HepG2 (cell line): ENCODE measurements around the gene IPPK. TPM values are rescaled to one million over a fixed set of nuclear protein-coding genes. Genes with fewer than 3 reads are reported as not detected.

Source experiments
- GATA4 ChIP-seq: sonication (generic); IDR thresholded peaks from 2 replicates; pipeline ENCODE4 v1.6.1; 2016; ENCODE audit warnings: antibody characterized with exemption, low read depth, borderline replicate concordance
- GATAD2A ChIP-seq: IDR thresholded peaks from 2 replicates; pipeline ENCODE4 v1.6.1; 2016
- HINFP ChIP-seq: sonication (generic); formaldehyde crosslinking; IDR thresholded peaks from 2 replicates; pipeline ENCODE4 v1.4.0; 2020; ENCODE audit warnings: low read depth, mild to moderate bottlenecking, missing genetic modification reagents
- KLF13 ChIP-seq: sonication (generic); formaldehyde crosslinking; IDR thresholded peaks from 2 replicates; pipeline ENCODE4 v1.4.0; 2020; ENCODE audit warnings: mild to moderate bottlenecking, missing genetic modification reagents
- TCF7 ChIP-seq: sonication (generic); IDR thresholded peaks from 2 replicates; pipeline ENCODE4 v1.6.1; 2016; ENCODE audit warnings: antibody characterized with exemption, low read depth
- ZBTB4 ChIP-seq: sonication (generic); formaldehyde crosslinking; IDR thresholded peaks from 2 replicates; pipeline ENCODE4 v1.4.0; 2020; ENCODE audit warnings: missing genetic modification reagents, mild to moderate bottlenecking, borderline replicate concordance
- ZMYM3 ChIP-seq: sonication (generic); formaldehyde crosslinking; IDR thresholded peaks from 2 replicates; pipeline ENCODE4 v1.5.1; 2020; ENCODE audit warnings: mild to moderate bottlenecking, missing genetic modification reagents
- ZNF143 ChIP-seq: sonication (generic); formaldehyde crosslinking; IDR thresholded peaks from 2 replicates; pipeline ENCODE4 v1.4.0; 2020; ENCODE audit warnings: missing genetic modification reagents
- ZNF264 ChIP-seq: sonication (generic); formaldehyde crosslinking; IDR thresholded peaks from 2 replicates; pipeline ENCODE4 v1.4.0; 2020; ENCODE audit warnings: missing genetic modification reagents
- polyA plus RNA-seq, 8 experiments: library from polyadenylated mRNA; depleted of rRNA in 3 of 8; stranded (reverse) in 7 of 8; unstranded in 1 of 8; fragments of >200 nt; fragmentation: Illumina TruSeq in 4 of 8; extraction: Trizol in 4 of 8; gene quantifications; 2 replicates each; pipeline versions ENCODE4 v1.2.1 to v1.2.3, GENCODE V29; 2011 to 2016; ENCODE audit warnings: low read depth in 4 of 8, missing spikeins in 1 of 8, mixed read lengths in 1 of 8; ENCODE audit not compliant: insufficient read depth in 1 of 8
- total RNA-seq, 5 experiments: library from RNA; depleted of rRNA; stranded (reverse); fragments of >200 nt; fragmentation: Illumina TruSeq; extraction: Trizol; gene quantifications; 2 replicates each; pipeline ENCODE4 v1.2.3, GENCODE V29; 2016; ENCODE audit warnings: low read depth in 1 of 5
- TF ChIP-seq, protein P1 (sequence below): sonication (generic); formaldehyde crosslinking; IDR thresholded peaks from 2 replicates; pipeline ENCODE4 v1.5.1; 2020; ENCODE audit warnings: mild to moderate bottlenecking, missing genetic modification reagents, borderline replicate concordance
- TF ChIP-seq, protein P2 (sequence below): sonication (generic); formaldehyde crosslinking; IDR thresholded peaks from 2 replicates; pipeline ENCODE4 v1.4.0; 2020; ENCODE audit warnings: missing genetic modification reagents, borderline replicate concordance
- TF ChIP-seq, protein P3 (sequence below), 2 experiments: sonication (generic) in 1 of 2; formaldehyde crosslinking in 1 of 2; IDR thresholded peaks; 2 replicates each; pipeline versions ENCODE4 v1.4.0 to v1.6.1; 2018 to 2020; ENCODE audit warnings: missing genetic modification reagents in 2 of 2, borderline replicate concordance in 1 of 2, low read depth in 1 of 2, mild to moderate bottlenecking in 1 of 2, missing biosample characterization in 1 of 2

IPPK gene
- total and polyA plus RNA-seq, 2 of the 13 experiments (the other 11 are each of a cell fraction or from before 2014, with no cell fraction given) = 9.9 to 14.1 TPM

DNA sequence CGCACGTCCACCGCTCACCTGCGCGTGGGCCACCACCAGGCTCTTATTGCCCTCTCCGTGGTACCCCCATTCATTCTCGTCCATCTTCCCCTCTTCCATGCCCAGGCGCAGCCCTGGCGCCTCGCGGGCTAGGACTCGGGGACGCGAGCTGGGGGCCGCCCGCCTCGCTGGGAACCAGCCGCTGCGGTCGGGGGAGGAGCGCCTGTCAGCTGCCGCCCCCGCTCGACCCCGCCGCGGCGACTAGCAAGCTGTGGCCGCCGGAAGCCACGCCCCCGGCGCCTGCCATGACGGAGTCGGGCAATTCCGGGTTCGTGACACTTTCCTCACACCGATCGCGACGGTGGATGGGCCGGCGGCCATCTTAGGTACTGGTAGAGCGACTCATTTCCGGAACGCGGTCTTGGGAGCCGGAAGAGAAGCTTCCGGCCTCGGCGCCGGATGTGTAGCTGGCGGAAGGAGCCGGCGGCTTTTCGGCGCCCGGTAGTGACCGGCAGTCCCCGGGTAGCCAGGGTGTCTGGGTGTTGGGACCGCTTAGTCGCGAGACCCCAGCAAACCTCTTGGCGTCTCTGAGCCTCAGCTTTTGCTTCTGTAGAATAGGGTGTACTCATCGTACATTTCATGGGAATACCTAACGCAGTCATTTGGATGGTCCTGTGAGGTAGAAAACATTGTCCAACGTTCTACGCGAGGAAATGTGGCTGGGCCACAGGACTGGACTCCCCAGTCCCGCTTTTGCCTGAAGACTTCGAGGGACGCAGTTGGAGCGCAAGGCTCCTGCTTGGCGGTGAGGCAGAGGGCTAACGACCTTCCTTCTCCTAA lies at the start of gene IPPK (continued):
- peak; percentile 46 for TF ChIP-seq GATAD2A
- no peak for TF ChIP-seq KLF13
- peak; percentile 83 for TF ChIP-seq ZNF143
- TF ChIP-seq ZMYM3 (CRISPR knock-in tag) = no peak
- TF ChIP-seq TCF7 = no peak
- TF ChIP-seq, protein P1, sequence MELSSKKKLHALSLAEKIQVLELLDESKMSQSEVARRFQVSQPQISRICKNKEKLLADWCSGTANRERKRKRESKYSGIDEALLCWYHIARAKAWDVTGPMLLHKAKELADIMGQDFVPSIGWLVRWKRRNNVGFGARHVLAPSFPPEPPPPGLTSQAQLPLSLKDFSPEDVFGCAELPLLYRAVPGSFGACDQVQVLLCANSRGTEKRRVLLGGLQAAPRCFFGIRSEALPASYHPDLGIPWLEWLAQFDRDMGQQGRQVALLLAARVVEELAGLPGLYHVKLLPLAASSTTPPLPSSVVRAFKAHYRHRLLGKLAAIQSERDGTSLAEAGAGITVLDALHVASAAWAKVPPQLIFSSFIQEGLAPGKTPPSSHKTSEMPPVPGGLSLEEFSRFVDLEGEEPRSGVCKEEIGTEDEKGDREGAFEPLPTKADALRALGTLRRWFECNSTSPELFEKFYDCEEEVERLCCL = no peak
- no peak for TF ChIP-seq GATA4
- TF ChIP-seq HINFP (CRISPR knock-in tag) = no peak
- TF ChIP-seq ZNF264 = peak; percentile 60
- no peak for TF ChIP-seq ZBTB4 (CRISPR knock-in tag)
- TF ChIP-seq, protein P2, sequence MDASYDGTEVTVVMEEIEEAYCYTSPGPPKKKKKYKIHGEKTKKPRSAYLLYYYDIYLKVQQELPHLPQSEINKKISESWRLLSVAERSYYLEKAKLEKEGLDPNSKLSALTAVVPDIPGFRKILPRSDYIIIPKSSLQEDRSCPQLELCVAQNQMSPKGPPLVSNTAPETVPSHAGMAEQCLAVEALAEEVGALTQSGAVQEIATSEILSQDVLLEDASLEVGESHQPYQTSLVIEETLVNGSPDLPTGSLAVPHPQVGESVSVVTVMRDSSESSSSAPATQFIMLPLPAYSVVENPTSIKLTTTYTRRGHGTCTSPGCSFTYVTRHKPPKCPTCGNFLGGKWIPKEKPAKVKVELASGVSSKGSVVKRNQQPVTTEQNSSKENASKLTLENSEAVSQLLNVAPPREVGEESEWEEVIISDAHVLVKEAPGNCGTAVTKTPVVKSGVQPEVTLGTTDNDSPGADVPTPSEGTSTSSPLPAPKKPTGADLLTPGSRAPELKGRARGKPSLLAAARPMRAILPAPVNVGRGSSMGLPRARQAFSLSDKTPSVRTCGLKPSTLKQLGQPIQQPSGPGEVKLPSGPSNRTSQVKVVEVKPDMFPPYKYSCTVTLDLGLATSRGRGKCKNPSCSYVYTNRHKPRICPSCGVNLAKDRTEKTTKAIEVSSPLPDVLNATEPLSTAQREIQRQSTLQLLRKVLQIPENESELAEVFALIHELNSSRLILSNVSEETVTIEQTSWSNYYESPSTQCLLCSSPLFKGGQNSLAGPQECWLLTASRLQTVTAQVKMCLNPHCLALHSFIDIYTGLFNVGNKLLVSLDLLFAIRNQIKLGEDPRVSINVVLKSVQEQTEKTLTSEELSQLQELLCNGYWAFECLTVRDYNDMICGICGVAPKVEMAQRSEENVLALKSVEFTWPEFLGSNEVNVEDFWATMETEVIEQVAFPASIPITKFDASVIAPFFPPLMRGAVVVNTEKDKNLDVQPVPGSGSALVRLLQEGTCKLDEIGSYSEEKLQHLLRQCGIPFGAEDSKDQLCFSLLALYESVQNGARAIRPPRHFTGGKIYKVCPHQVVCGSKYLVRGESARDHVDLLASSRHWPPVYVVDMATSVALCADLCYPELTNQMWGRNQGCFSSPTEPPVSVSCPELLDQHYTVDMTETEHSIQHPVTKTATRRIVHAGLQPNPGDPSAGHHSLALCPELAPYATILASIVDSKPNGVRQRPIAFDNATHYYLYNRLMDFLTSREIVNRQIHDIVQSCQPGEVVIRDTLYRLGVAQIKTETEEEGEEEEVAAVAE (CRISPR knock-in tag) = peak; percentile 61; the same call in 1 of the 2 replicates
- TF ChIP-seq, protein P3, sequence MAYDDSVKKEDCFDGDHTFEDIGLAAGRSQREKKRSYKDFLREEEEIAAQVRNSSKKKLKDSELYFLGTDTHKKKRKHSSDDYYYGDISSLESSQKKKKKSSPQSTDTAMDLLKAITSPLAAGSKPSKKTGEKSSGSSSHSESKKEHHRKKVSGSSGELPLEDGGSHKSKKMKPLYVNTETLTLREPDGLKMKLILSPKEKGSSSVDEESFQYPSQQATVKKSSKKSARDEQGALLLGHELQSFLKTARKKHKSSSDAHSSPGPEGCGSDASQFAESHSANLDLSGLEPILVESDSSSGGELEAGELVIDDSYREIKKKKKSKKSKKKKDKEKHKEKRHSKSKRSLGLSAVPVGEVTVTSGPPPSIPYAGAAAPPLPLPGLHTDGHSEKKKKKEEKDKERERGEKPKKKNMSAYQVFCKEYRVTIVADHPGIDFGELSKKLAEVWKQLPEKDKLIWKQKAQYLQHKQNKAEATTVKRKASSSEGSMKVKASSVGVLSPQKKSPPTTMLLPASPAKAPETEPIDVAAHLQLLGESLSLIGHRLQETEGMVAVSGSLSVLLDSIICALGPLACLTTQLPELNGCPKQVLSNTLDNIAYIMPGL (CRISPR knock-in tag; IDR thresholded peaks at IDR 0.05; ENCODE audit: borderline replicate concordance in 1 of 2, low read depth in 1 of 2) = peak; percentile 62 to 89; a peak in 3 of 4 replicates
